B cell (primary cell): ENCODE measurements around the gene ADGRE2. TPM values are rescaled to one million over a fixed set of nuclear protein-coding genes. Genes with fewer than 3 reads are reported as not detected.

Experiments
- ATAC-seq: fragments of 200-7000 bp; cut with Tn5 transposase; one replicate; pipeline ENCODE4 v1.10.0; 2021; ENCODE audit warnings: low read depth, mild to moderate bottlenecking, moderate number of reproducible peaks, moderate library complexity
- CTCF ChIA-PET: fragments of 350-600 bp; sonication (Branson Sonifier 250); formaldehyde crosslinking; loops from one replicate; lab custom pipeline; 2021; ENCODE audit warnings: antibody characterized with exemption, inconsistent platforms; lab: Charles Lee
- POLR2A ChIA-PET: fragments of 350-600 bp; sonication (Branson Sonifier 250); formaldehyde crosslinking; loops from one replicate; lab custom pipeline; 2021; ENCODE audit warnings: antibody characterized with exemption; lab: Charles Lee
- DNase-seq: peaks from one replicate; pipeline ENCODE4 v3.0.0; 2013
- H2AFZ ChIP-seq: 2 replicates; pipeline ENCODE4 v1.6.1; 2012; ENCODE audit warnings: mild to moderate bottlenecking, low read depth, low read length; ENCODE audit not compliant: insufficient read depth, poor library complexity, severe bottlenecking
- H3K27ac ChIP-seq, 2 donors: 1 replicate in 1 of 2; 2 replicates in 1 of 2; pipeline ENCODE4 v1.5.1; 2012 to 2013; ENCODE audit warnings: low read length in 2 of 2, mild to moderate bottlenecking in 2 of 2, moderate library complexity in 1 of 2
- H3K27me3 ChIP-seq, 4 experiments: fragments of 200-600 bp in 1 of 4; sonication (generic) in 1 of 4; replicated peaks in 1 of 4; 1 replicate in 2 of 4; 2 replicates in 2 of 4; pipeline versions ENCODE4 v1.6.1 to v1.7.0; 2013 to 2016; ENCODE audit warnings: low read length in 3 of 4, mild to moderate bottlenecking in 2 of 4, mixed read lengths in 1 of 4, moderate library complexity in 1 of 4; ENCODE audit not compliant: insufficient read depth in 4 of 4, control insufficient read depth in 3 of 4; ENCODE audit errors: control extremely low read depth in 1 of 4
- H3K36me3 ChIP-seq, 2 experiments: replicated peaks in 1 of 2; 1 replicate in 1 of 2; 2 replicates in 1 of 2; pipeline versions ENCODE4 v1.6.1 to v1.7.1; 2013; ENCODE audit warnings: low read length in 1 of 2; ENCODE audit not compliant: insufficient read depth in 2 of 2, control insufficient read depth in 1 of 2; ENCODE audit errors: control extremely low read depth in 1 of 2, extremely low read depth in 1 of 2
- H3K4me1 ChIP-seq, 2 donors: fragments of 200-600 bp in 1 of 2; sonication (generic) in 1 of 2; 1 replicate in 1 of 2; 2 replicates in 1 of 2; pipeline versions ENCODE4 v1.5.1 to v1.6.1; 2013 to 2017; ENCODE audit warnings: low read length in 2 of 2; ENCODE audit not compliant: control insufficient read depth in 2 of 2, insufficient read depth in 2 of 2
- H3K4me2 ChIP-seq: replicated peaks from 2 replicates; pipeline ENCODE3; 2012; ENCODE audit warnings: mild to moderate bottlenecking, low read depth, low read length; ENCODE audit not compliant: poor library complexity, severe bottlenecking
- H3K4me3 ChIP-seq, 5 experiments: fragments of 200-600 bp in 1 of 5; sonication (generic) in 1 of 5; 1 replicate in 3 of 5; 2 replicates in 2 of 5; pipeline versions ENCODE4 v1.5.1 to v1.7.0; 2011 to 2016; ENCODE audit warnings: low read length in 4 of 5, mild to moderate bottlenecking in 4 of 5, low read depth in 2 of 5, control low read depth in 1 of 5, moderate library complexity in 1 of 5; ENCODE audit not compliant: insufficient read depth in 1 of 5; ENCODE audit errors: control extremely low read depth in 1 of 5, extremely low read depth in 1 of 5
- H3K79me2 ChIP-seq: fragments of 200-600 bp; sonication (generic); one replicate; pipeline ENCODE4 v1.6.0; 2016; ENCODE audit warnings: low read length; ENCODE audit not compliant: control insufficient read depth, insufficient read depth
- H3K9ac ChIP-seq: fragments of 200-600 bp; sonication (generic); 2 replicates; pipeline ENCODE4 v1.6.1; 2017; ENCODE audit warnings: mild to moderate bottlenecking, low read length, moderate library complexity
- H3K9me3 ChIP-seq, 3 donors: one replicate each; pipeline versions ENCODE4 v1.6.1 to v1.7.1; 2013; ENCODE audit warnings: low read length in 2 of 3; ENCODE audit not compliant: control insufficient read depth in 2 of 3, insufficient read depth in 1 of 3; ENCODE audit errors: control extremely low read depth in 1 of 3
- H4K20me1 ChIP-seq: 2 replicates; pipeline ENCODE4 v1.6.0; 2012; ENCODE audit warnings: mild to moderate bottlenecking, low read length; ENCODE audit not compliant: insufficient read depth, control insufficient read depth, poor library complexity, severe bottlenecking
- H3K27ac Mint-ChIP-seq: one replicate; pipeline ENCODE4 v1.8.0; 2021; ENCODE audit warnings: mixed read lengths
- H3K27me3 Mint-ChIP-seq: one replicate; pipeline ENCODE4 v1.8.0; 2021; ENCODE audit warnings: mixed read lengths
- H3K4me1 Mint-ChIP-seq: one replicate; pipeline ENCODE4 v1.8.0; 2021; ENCODE audit warnings: mixed read lengths
- H3K4me3 Mint-ChIP-seq: one replicate; pipeline ENCODE4 v1.8.0; 2021; ENCODE audit warnings: mixed read lengths
- H3K9me3 Mint-ChIP-seq: one replicate; pipeline ENCODE4 v1.8.0; 2022; ENCODE audit warnings: mixed read lengths; ENCODE audit not compliant: insufficient read depth
- CTCF ChIP-seq: fragments of 200-600 bp; IDR thresholded peaks from one replicate; pipeline ENCODE4 v1.8.0; 2022; ENCODE audit warnings: antibody characterized with exemption, mild to moderate bottlenecking
- EZH2 ChIP-seq: IDR thresholded peaks from 2 replicates; pipeline ENCODE4 v1.6.1; 2012; ENCODE audit warnings: borderline replicate concordance, low read depth, mild to moderate bottlenecking, moderate library complexity, low read length; ENCODE audit not compliant: insufficient read depth, poor library complexity, severe bottlenecking
- WGBS: methylation state at CpG from one replicate; pipeline ENCODE4 v1.1.5; 2013; ENCODE audit warnings: missing lambda C conversion rate; ENCODE audit not compliant: insufficient coverage; 5-methylcytosine and 5-hydroxymethylcytosine counted together
- intact Hi-C: fragments of 100-400 bp; cut with micrococcal nuclease; formaldehyde crosslinking; loops from one replicate; pipeline ENCODE4 v1.10.0; 2022
- polyA plus RNA-seq: library from polyadenylated mRNA; depleted of rRNA; stranded (reverse); fragments of >200 nt; gene quantifications from 2 replicates; pipeline ENCODE4 v1.2.3, GENCODE V29; 2012
- total RNA-seq, 2 donors: library from RNA; stranded (reverse); fragments of 120-200 nt in 1 of 2; gene quantifications; 1 replicate in 1 of 2; 2 replicates in 1 of 2; pipeline versions ENCODE4 v1.2.3 to v1.2.4, GENCODE V29; 2013 to 2022

Gene ADGRE2
- total and polyA plus RNA-seq, 2 donors (not counting 1 experiment from before 2014, with no cell fraction given): 0.52 to 0.89 TPM

GRCh38 chr19:14817052-14817451 is 38.7 kb upstream of the ADGRE2 start:
- Histone ChIP-seq H3K27ac (no peak overlapping the region), H3K79me2 (no peaks in the 10 kb centered on the region), H3K4me3 (no peak overlapping the region), H3K4me2 (no peak overlapping the region), H4K20me1 (no peaks in the 10 kb centered on the region), H3K27me3 (no peaks in the 10 kb centered on the region), H3K4me1 (no peaks in the 10 kb centered on the region), H3K36me3 (no peaks in the 10 kb centered on the region), H3K9me3 (peaks cover 0 to 3% (median 0%) of the 10 kb centered on the region in 3 donors), H2AFZ (no peak overlapping the region), H3K9ac (no peak overlapping the region)
- Mint-ChIP-seq H3K4me3 (no peak overlapping the region), H3K9me3 (peaks cover 2% of the 10 kb centered on the region), H3K27me3 (peaks cover 5% of the 10 kb centered on the region), H3K4me1 (no peaks in the 10 kb centered on the region), H3K27ac (no peak overlapping the region)
- intact Hi-C loops: no loop called here
- ChIA-PET POLR2A (no interaction called here), CTCF (no interaction called here)
- DNase-seq: no peak
- no peak for ATAC-seq
- WGBS: 60% methylated on average over 1 of the region's 3 CpGs
- TF ChIP-seq CTCF: no peak
- no peak for TF ChIP-seq EZH2

DNA sequence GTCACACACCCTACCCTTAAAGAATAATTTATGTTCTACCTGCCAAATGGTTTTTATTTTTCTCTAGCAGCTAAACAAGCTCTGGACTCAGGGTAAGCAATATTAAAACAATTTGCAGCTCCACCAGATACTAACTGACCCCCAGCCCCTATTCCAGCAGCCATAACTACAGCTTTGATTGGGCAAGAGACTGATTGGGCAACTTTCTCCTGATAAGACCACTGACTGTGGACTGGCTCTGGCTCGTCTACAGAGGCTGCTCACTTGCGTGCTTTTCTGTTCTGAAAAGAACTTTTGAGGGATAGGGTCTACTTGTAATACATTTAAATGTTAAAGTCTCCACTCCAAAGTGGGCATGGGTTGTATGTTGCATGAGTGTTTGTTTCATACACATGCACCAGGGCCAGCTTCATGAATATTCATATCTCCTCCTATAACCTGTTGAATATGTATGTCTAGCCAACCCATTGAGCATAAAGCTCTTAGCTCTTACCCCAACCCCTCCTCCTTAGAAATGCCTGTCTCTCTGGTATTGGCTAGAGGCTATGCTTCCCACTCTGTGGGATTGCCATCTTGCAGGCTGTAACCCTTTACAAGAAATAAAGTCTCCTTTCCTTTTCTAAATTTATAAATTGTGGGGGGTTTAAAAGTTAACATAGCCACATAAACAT is 36.8 kb upstream of the ADGRE2 start:
- Histone ChIP-seq H4K20me1 (no peaks in the 10 kb centered on the region), H3K27ac (no peak overlapping the region), H3K4me2 (no peak overlapping the region), H2AFZ (no peak overlapping the region), H3K79me2 (no peaks in the 10 kb centered on the region), H3K4me1 (no peaks in the 10 kb centered on the region), H3K36me3 (no peaks in the 10 kb centered on the region), H3K9me3 (peaks cover 0 to 3% (median 0%) of the 10 kb centered on the region in 3 donors), H3K4me3 (no peak overlapping the region), H3K9ac (no peak overlapping the region), H3K27me3 (no peaks in the 10 kb centered on the region)
- no peaks in the 10 kb centered on the region for H3K4me1 Mint-ChIP-seq
- peaks cover 2% of the 10 kb centered on the region for H3K9me3 Mint-ChIP-seq
- no peak for DNase-seq
- H3K4me3 Mint-ChIP-seq: no peak overlapping the region
- no peak overlapping the region for H3K27ac Mint-ChIP-seq
- ChIA-PET CTCF (interaction anchor here (0.6 kb wide), 1 partner anchor 130 kb away, joined by 7 read pairs; no protein-coding TSS in a partner anchor), POLR2A (no interaction called here)
- TF ChIP-seq CTCF: no peak
- TF ChIP-seq EZH2: no peak
- intact Hi-C loops: no loop called here
- H3K27me3 Mint-ChIP-seq: peaks cover 5% of the 10 kb centered on the region
- no peak for ATAC-seq
- WGBS: no CpG with 5 or more reads among the region's 2 CpGs
